ENCODE data around the gene RBFOX2. TPM values are rescaled to one million over a fixed set of nuclear protein-coding genes. Genes with fewer than 3 reads are reported as not detected.

The RBFOX2 gene
- total and polyA plus RNA-seq, 2 experiments from 2014 or later = 88.8 to 131 TPM

DNA sequence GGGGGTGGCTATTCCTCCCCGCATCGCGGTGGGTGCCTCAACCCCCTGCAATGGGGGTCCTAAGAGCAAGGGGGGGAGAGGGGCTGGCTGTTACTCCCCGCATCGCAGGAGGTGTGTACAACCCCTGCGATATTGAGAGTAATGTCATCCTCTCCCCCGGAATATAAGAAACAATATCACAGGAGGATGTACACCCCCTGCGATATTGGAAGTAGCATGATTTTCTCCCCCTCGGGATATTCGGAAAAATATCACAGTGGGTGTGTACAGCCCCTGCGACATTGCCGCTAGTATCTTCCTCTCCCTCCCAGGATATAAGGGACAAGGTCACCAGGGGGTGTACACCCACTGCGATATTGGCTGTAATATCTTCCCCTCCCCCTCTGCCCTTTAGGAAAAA, 333.4 kb downstream of the RBFOX2 start:
- Histone ChIP-seq H3K4me2 (no peak overlapping the region), H2AFZ (no peak overlapping the region), H3K4me3 (no peak overlapping the region), H3K4me1 (ENCODE audit: insufficient read depth) (no peaks in the 10 kb centered on the region), H3K27me3 (ENCODE audit: insufficient read depth) (no peaks in the 10 kb centered on the region), H3K27ac (ENCODE audit: low read depth) (no peak overlapping the region), H3K36me3 (ENCODE audit: insufficient read depth) (no peaks in the 10 kb centered on the region), H3K79me2 (replicated peaks; ENCODE audit: insufficient read depth) (no peaks in the 10 kb centered on the region), H3K9me2 (ENCODE audit: insufficient read depth) (no peaks in the 10 kb centered on the region), H4K20me1 (replicated peaks; ENCODE audit: insufficient read depth) (no peaks in the 10 kb centered on the region), H3F3A (replicated peaks; ENCODE audit: low read depth) (no peaks in the 10 kb centered on the region)
- Mint-ChIP-seq H3K27me3 (ENCODE audit: insufficient read depth, low read depth, poor library complexity) (no peaks in the 10 kb centered on the region), H3K4me1 (no peaks in the 10 kb centered on the region), H3K36me3 (ENCODE audit: low read depth) (no peaks in the 10 kb centered on the region), H3K4me3 (no peak overlapping the region), H3K27ac (no peak overlapping the region), H3K9me3 (peaks cover 2% of the 10 kb centered on the region; the same call in 1 of the 3 replicates)
- no peak for TF ChIP-seq EZH2phosphoT487 (IDR thresholded peaks at IDR 0.05; ENCODE audit: unreplicated experiment)
- no peak for TF ChIP-seq STAT1 (IDR thresholded peaks at IDR 0.05; ENCODE audit: unreplicated experiment)
- TF ChIP-seq, protein P1, sequence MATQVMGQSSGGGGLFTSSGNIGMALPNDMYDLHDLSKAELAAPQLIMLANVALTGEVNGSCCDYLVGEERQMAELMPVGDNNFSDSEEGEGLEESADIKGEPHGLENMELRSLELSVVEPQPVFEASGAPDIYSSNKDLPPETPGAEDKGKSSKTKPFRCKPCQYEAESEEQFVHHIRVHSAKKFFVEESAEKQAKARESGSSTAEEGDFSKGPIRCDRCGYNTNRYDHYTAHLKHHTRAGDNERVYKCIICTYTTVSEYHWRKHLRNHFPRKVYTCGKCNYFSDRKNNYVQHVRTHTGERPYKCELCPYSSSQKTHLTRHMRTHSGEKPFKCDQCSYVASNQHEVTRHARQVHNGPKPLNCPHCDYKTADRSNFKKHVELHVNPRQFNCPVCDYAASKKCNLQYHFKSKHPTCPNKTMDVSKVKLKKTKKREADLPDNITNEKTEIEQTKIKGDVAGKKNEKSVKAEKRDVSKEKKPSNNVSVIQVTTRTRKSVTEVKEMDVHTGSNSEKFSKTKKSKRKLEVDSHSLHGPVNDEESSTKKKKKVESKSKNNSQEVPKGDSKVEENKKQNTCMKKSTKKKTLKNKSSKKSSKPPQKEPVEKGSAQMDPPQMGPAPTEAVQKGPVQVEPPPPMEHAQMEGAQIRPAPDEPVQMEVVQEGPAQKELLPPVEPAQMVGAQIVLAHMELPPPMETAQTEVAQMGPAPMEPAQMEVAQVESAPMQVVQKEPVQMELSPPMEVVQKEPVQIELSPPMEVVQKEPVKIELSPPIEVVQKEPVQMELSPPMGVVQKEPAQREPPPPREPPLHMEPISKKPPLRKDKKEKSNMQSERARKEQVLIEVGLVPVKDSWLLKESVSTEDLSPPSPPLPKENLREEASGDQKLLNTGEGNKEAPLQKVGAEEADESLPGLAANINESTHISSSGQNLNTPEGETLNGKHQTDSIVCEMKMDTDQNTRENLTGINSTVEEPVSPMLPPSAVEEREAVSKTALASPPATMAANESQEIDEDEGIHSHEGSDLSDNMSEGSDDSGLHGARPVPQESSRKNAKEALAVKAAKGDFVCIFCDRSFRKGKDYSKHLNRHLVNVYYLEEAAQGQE (IDR thresholded peaks at IDR 0.05; ENCODE audit: unreplicated experiment) = no peak
- TF ChIP-seq CREB1 (CRISPR knock-in tag; IDR thresholded peaks at IDR 0.05; ENCODE audit: low read depth) = no peak
- no peak for TF ChIP-seq ETS1 (IDR thresholded peaks at IDR 0.05)
- no peak for TF ChIP-seq EZH2 (IDR thresholded peaks at IDR 0.05; ENCODE audit: low read depth, unreplicated experiment)
- no peak for TF ChIP-seq NANOG (IDR thresholded peaks at IDR 0.05; ENCODE audit: borderline replicate concordance)
- no peak for TF ChIP-seq JUNB (IDR thresholded peaks at IDR 0.05; ENCODE audit: unreplicated experiment)
- TF ChIP-seq ZNF114 (CRISPR knock-in tag; IDR thresholded peaks at IDR 0.05) = no peak
- ATAC-seq (no peak), DNase-seq (ENCODE audit: low spot score) (no peak)

DNA sequence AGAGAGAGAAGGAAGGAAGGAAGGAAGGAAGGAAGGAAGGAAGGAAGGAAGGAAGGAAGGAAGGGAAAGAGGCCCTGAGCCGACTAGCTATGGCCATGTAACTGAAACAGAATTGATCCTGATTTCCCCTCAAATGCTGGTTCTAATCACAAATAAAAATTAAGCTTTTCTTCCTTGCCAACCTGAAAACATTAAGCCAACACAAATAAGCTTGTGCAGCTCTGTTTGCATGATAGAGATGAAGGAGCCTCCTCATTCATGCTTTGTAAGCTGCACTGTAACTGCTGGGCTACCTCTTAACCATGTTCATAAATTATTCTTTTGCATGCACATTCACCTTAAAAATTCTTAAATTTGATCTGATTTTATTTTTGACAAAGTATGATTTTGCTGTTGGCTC, 338.6 kb downstream of the RBFOX2 start:
- no peaks in the 10 kb centered on the region for H3K4me1 Mint-ChIP-seq
- ATAC-seq = no peak

More for the DNA sequence above, 338.6 kb downstream of the RBFOX2 start:
- Mint-ChIP-seq H3K4me3 (no peak overlapping the region), H3K27ac (no peak overlapping the region), H3K9me3 (no peaks in the 10 kb centered on the region), H3K36me3 (ENCODE audit: low read depth) (no peaks in the 10 kb centered on the region), H3K27me3 (ENCODE audit: insufficient read depth, low read depth, poor library complexity) (peaks cover 2% of the 10 kb centered on the region)
- Histone ChIP-seq H3K4me3 (no peak overlapping the region), H4K20me1 (replicated peaks; ENCODE audit: insufficient read depth) (no peaks in the 10 kb centered on the region), H3K79me2 (replicated peaks; ENCODE audit: insufficient read depth) (no peaks in the 10 kb centered on the region), H3K4me1 (ENCODE audit: insufficient read depth) (no peaks in the 10 kb centered on the region), H3K9me2 (ENCODE audit: insufficient read depth) (no peaks in the 10 kb centered on the region), H2AFZ (no peak overlapping the region), H3K27me3 (ENCODE audit: insufficient read depth) (no peaks in the 10 kb centered on the region), H3K36me3 (ENCODE audit: insufficient read depth) (no peaks in the 10 kb centered on the region), H3F3A (replicated peaks; ENCODE audit: low read depth) (no peaks in the 10 kb centered on the region), H3K27ac (ENCODE audit: low read depth) (no peak overlapping the region), H3K4me2 (no peak overlapping the region)
- no peak for DNase-seq (ENCODE audit: low spot score)
- no peak for TF ChIP-seq NANOG (IDR thresholded peaks at IDR 0.05; ENCODE audit: borderline replicate concordance)

Data from GM23338 (cell line).